HG03354 (cell line): ENCODE data around the gene CD6.

Source experiments
- ATAC-seq: cut with Tn5 transposase; IDR thresholded peaks from one replicate; pipeline ENCODE4 v1.9.1; 2021; ENCODE audit warnings: mild to moderate bottlenecking; ENCODE audit not compliant: unreplicated experiment, poor library complexity, severe bottlenecking

The CD6 gene

DNA sequence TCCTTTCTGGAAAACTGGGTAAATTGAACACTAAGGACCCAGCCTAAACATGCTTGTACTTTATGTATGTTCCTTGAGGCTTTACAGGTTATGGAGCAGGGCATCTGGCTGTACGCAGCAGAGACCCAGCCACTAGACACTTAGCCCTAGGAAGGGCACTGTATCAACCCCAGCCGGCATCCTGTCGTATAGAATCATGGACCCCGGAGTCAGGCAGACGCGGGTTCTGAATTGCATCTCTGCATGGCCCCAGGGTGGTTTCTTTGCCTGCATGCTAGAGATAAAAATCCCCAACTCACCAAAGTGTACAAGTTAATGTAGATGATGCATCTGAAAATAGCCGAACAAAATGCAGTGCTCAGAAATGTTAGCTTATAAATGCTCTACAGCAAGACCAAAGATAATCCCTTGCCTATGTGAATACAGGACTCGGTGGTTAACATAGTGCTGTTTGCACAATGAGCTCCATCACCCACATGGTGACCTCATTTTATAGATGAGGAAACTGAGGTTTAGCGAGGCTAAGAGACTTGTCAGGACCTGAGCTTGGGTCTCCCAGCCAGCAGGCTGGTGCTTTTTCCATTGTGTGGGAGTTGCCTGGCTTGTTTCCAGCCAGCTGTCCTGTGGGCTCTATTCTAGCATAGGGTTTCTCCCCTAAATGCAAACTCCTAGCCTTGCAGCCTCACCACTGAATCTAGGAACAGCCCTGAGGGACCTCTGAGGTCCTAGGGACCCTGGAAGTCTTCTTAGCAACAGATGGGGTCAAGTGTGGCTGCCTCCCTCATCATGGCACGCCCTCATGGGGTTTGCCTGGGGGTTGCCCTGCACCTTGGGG, 7.3 kb downstream of the CD6 start:
- ATAC-seq, result no peak

DNA sequence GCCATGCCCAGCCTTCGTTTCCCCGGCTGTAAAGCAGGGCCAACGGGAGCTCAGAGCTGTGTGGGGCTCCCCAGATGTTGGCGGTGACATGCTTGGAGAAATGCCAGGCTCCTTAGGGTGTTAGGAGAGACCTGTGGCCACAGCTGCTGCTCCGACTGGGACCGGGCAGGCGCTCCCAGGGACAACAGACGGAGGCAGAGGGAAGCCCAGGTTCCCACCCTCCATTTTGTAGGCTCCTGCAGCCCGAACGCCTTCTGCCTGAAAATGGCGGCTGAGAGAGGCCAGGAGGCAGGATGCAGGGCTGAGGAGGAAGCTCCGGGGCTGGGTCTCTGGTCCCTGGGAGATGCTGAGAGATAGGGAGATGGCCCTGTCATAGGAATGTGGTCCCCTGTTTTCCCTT, 10.0 kb downstream of the CD6 start:
- ATAC-seq, result no peak

DNA sequence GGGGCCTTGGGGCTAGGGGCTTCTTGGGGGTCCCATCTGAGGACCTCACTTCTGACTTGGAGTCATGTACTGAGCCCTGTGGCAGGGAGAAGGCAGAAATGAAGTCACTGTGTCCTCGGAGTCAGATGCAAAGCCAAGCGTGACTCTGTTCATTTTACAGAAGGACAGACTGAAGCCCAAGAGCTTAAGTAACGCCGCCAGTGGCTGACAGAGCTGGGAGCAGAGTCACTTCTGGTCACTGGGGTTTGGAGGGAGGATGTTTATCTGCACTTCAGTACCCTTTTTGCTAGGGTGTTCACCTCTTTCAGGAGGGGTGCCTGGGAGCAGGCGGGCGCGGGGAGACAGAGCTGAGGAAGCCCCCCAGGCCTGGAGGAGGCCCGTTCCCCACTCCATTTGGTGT, 10.7 kb downstream of the CD6 start:
- no peak for ATAC-seq

DNA sequence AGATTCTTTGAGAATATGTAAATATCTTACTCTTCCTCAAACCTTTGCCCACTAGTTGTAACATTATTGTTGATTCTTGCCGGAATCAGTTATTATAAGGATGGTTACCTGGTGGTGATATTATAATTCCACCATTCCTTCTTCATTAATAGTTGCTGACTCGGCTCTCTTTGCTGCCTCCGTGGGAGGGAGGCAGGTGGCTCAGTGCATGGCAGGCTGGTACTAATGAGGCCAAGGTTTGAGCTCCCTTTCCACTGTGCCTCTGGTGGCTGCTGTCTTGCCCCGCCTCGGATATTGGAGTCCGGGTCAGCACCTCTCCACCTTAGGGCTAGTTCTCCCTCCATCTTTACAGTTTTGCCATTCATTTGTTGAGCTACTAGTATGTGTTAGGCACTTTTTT, 12.7 kb downstream of the CD6 start:
- no peak for ATAC-seq

DNA sequence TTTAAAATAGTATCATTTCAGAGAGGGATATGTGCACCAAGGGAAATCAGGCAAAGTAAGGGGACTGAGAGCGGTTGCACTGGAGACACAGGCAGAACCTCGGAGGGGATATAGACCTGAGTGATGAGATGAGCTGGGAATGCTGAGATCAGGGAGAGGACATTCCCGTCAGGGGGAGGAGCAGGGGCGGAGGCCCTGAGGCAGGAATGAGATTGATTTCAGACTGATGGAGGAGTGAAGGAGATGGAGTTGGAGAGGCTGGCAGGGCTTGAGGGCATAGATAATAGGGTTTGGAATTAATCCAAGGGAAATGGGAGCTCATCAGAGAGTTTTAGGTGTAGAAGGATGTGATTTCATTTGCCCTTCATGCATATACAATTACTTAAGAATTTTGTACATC, 13.2 kb downstream of the CD6 start:
- ATAC-seq, result no peak

DNA sequence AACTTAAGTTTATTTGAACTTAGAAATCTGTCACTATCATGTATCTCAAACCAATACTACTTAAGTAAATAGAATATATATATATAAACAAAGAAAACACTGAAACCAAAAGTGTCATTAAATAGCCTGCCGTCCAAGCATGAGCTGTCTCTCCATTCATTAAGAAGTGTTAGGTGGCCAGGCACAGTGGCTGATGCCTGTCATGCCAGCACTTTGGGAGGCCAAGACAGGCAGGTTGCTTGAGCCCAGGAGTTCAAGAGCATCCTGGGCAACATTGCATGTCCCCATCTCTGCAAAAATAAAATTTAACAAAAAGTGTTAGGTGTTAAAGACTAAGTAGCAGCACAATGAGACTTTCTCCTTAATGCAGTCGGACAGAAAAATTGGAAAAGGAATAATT, 14.0 kb downstream of the CD6 start:
- ATAC-seq, result no peak

DNA sequence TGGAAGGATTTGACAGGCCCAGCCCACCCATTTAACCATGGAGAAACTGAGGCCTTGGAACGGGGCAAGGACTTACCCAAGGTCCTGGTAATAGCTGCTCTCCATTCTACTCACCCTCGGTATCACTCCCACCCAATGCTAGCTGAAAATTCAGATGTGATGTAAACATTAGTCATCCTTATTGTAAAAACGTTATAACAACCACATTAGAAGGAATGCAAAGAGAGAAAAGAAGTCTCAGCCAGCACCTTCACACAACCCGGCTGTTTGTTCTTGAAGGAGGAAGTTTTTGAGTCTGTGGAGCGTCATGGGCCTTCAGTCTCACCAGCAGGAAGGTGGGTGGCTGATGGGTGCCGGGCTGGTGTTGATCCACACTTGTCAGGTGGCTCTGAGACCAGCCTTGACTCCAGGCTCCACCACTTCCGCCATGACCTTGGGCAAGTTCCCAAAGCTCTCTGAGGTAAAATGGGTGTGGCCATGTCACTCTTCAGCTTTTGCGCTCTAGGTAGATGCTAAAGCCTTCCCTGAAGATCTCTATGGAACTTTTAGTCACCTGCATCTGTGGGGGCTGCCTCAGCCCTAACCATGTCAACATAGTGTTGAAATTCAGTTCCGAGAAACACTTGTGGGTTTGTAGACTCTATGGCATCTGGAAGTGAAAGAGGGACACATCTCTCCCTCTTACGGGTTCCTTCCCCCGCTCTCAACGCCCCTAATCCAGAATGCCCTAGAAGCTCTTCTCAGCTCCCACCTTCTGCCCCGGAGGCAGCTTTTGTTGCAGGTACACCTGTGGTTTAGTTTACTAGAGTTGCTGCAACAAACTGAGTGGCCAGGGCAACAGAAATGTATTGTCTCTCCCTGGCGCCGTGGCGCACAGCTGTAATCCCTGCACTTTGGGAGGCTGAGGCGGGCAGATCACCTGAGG, 14.8 kb downstream of the CD6 start:
- no peak for ATAC-seq

DNA sequence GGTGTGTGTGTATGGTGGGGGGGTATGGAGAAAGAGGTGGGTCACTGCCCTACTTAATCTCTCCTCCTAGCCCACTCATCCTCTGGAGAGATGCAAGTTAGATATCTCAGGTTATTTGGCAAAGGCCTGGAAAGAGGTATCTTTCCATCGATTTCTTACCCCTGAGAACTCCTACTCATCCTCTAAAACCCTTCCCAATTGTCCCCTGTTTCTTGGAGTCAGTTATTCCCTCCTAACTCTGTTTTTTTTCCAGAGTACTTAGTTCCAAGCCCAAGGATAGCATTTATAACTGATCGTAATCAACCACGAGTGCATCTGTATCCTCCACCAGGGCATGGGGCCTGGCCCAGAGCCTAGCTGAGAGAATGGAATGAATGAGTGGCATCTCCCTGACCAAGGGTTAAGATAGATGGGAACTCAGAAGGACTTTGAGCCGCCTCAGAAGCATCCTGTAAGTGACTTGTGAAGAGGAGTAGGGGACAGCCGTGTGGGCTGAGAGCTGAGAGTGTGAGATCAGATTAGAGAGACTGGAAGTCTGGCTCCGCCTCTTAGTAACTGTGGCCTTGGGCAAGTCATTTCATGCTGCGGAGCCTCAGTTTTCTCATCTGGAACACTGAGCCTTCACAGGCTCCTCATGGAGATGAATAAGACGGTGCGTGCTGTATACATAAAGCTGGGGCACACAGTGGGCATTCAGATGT, 16.2 kb downstream of the CD6 start:
- no peak for ATAC-seq

DNA sequence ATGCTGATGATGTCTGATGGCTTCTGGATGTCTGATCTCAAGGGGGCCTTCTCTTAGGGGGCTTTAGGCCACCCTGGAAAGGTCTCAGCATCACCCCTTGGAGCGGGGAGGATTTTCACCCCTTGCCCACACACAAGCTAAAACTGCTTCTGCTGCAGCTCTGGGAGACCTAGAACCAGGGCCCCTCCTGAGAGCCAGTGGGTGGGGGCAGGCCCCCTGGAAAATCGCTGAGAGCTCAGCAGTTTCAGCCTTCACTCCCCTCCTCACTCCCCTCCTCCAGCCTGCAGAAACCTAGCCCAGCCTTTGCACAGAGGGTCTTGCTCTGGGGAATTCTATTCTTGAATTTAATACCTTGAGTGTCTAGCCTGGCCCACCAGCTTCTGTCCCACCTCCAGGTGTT, 17.2 kb downstream of the CD6 start:
- ATAC-seq, result no peak

DNA sequence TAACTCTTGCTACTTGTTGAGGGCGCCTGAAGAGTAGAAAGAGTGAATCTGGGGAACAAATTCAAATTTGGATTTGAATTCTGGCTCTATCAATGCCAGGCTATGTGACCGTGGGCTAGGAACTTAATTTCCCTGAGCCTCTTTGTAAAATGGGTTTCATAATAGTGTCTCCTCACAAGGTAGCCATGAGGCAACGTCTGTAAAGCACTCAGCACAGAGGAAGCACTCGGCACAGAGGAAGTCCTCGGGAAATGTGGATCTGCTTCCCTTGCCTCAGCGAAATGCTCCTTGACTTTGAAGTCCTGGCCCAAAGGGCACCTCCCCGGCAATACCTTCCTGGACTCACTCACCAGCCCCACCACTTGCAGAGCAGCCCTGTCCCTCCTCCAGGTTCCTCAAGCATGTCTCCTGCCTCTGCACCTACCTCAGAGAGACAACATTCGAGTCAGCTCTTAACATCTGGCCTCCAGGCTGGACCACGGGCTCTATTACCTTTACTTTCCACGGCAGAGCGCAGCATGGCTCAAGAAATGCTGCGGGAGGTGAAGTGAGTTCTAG, 17.7 kb downstream of the CD6 start:
- no peak for ATAC-seq

DNA sequence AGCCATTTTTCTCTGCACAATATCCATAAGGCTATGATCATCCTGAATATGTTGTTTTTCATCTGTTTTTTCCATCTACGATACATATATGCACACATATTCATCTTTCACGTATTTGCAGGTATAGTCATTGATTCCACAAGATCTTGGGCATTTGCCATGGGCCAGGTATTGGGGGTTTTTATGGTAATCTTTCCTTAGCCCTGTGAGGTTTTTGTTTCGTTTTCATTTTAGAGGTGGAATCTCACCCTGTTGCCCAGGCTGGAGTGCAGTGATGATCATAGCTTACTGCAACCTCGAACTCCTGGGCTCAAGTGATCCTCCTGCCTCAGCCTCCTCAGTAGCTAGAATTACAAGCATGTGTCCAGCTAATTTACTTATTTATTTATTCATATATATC, 20.0 kb downstream of the CD6 start:
- ATAC-seq, result no peak

DNA sequence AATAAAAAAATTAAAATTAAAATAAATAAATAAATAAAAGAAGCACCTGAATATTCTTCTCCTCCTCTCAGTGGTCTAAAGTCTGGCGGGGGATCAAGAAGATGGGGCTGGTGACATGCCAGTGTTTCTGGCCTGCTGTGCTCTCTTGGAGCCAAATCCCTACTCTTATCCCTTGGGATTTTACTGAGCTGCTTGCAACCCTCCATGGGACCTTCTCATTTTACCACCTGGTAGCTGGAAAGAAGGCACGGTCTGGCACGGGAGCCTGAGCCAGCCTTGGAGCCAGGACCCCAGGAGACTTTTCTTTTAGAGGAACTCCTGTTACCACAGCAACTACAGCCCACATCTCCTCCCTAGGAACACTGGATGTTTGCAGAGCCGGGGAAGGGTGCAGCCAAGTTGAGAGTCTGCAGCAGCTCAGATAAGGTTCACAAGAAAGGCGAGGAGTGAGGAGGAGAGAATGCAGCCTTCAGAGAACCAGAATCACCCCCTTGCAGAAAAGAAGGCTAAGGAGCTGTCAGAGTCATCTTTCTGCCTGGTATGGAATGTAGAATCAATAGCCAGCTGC, 21.4 kb downstream of the CD6 start:
- no peak for ATAC-seq

DNA sequence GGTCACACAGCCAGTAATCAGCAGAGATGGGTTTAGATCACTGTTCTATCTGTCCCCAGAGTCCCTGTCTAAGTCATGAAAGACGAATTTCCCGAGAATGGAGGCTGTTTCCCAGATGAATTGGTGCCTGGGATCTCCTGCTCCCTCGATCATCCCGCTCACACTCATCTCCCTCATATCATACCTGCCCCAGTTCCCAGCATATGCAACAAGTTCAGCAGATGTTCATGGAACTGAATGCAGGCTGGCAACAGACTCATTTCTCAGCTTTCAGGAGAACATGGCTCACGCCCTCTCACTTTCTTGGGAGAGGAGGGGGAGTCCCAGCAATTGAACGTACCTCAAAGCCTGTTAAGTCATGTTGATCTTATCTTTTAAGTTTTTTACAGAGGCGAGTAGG, 22.1 kb downstream of the CD6 start:
- no peak for ATAC-seq

DNA sequence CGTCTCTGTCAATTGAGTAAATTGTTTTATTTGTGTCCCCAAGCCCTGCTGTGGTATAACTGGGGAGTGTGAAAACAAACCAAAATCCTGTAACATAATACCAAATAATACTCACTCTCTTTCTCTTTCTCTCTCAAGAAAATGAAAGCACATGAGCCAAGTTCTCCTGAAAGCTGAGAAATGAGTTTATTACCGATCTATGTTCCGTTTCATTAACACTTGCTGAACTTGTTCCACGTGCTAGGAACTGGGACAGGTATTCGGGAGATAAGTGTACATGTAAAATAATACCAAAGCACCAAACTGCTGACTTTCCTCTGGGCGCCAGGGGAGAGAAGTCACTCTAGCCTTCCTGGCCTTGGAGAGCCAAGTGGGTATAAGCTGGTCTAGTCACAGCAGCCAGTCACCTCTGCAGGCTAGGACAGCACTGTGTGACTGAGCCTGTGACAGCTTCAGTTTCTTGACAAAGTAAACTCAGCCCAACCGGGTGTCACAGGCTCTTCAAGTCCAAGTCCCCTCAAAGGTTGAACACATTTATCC, 23.1 kb downstream of the CD6 start:
- no peak for ATAC-seq

DNA sequence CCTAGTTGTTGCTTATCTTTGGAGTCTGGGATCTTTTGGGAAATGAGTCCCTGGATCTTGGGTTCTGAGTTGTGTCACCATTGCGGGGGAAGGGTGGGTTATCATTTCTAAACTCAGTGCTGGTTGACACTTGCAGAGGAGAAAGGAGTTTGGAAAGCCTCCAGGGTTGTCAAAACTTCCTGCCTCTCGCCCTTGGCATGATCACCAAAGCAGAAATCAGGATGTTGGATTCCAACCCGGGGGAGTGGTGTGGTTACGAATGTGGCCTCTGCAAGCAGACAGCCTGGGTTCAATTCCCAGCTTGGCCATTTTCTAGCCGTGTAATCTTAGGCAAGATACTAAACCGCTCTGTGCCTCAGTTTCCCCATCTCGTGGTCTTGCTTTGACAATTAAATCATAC, 24.3 kb downstream of the CD6 start:
- ATAC-seq, result no peak

DNA sequence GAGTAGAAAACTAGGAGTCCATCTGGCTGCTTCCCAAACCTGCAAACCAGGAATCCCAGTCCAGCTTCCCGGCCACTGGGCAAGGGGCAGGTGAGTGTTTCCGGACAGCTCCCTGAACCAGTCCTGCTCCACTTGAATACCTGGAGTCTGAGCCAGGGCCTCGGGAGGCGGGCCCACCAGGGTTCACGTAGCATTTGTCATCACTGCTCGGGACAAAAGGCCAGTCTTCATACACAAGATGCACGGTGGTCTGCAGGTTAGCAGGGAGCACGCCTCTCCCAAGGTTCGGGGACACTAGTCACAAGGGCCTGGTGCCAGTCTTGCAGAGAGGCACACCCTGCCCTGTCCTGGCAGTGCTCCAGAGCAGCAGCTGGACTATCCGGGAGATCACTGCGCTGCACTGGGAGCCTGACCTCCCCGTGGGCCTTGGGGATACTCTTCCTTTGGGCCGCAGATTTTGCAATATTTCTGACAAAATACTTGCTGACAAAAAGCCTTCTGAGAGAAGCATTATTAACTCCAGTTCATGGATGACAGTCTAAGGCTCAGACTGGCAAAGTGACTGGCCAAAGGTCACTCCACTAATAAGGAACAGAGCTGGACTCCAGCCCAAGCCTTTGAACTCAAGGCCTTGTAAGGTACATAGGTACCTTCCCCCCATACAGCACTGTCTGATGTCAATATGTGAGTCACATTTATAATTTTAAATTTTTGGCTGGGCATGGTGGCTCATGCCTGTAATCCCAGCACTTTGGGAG, 25.1 kb downstream of the CD6 start:
- no peak for ATAC-seq

DNA sequence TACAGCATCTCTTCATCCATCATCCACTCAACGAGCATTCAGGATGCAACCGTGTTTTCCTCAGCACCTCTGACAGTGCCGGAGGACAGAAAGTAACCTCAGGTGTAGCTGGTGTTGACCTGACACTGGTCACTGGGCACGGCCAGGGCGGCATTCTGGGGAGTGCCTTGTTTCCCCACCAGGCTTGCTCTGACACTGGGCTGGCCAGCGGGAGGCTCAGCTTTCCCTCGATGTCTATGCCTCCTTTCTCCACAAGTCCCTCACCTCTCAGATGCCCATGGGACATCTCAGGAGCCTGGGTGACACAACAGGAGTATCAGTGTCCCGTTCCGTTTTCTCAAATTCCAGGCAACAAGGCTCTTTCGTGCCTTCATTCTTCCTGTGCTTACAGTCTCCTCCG, 28.9 kb downstream of the CD6 start:
- no peak for ATAC-seq

DNA sequence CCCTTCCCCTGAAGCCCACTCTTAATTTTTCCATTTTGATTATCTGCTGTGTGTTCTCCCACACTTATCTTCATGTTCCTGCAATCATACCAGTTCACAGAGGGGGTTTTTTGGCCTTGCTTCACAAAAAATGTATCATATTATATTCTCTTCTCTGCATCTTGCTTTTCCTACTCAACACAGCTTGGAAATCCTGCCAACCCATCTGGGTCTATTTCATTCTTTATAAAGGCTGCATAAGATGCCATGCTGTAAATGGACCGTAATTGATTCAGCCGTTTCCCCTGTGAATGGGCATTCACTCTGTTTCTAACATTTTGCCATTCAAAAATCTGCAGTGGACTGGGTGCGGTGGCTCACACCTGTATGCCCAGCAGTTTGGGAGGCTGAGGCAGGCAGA, 30.5 kb downstream of the CD6 start:
- no peak for ATAC-seq

DNA sequence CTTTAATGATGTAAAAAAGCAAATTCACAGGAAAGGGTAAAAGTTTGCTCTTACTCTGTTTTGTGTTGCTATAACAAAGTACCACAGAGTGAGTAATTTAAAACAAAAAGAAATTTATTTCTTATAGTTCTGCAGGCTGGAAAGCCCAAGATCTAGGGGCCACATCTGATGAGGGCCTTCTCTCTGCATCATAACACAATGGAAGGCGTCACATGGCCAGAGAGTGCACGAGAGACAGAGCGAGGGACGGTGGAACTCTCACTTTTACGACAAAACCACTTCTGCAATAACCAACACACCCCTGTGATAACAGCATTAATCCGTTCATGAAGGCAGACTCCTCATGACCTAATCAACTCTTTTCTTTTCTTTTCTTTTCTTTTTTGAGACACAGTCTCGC, 31.1 kb downstream of the CD6 start:
- ATAC-seq, result no peak
